Measurements from ENCODE around the gene MINAR1. TPM values are rescaled to one million over a fixed set of nuclear protein-coding genes. Genes with fewer than 3 reads are reported as not detected.

The MINAR1 gene
- polyA plus RNA-seq, 1 of the 3 experiments (the other 2 are of a cell fraction): 0.35 TPM

DNA sequence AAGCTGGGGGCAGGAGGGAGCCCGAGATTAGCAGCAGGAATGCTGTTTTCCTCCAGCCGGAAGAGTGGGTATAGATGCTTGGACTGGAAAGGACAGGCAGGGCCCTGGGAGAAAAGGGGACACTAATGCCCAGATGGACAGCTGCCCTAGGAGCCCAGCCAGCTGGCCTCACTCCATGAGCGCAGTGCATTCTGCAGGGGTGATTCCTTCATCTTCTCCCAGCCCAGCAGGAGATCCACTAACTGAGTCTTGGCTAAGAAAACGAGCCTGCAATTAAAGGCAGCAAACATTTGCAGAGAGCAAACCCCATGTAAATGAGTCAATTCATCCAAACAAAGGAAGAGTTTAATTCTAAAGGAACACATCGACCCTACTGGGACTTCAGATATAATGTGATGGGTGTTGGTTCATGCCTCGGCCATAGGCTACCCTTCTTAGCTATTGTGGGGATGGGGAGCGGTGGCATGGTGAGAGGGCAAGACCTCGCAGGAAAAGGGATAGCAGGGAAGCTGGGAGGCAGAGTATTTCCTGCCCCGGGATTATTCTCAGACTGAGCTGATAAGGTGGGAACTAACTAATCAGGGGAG, 13.3 kb upstream of the MINAR1 start:
- CTCF ChIA-PET: interaction anchor here (1.0 to 5.5 kb wide), 4 partner anchors 12 to 79 kb away, joined by 3 to 27 read pairs (median 6); partner anchors contain the start of gene MINAR1

More for the DNA sequence above, 13.3 kb upstream of the MINAR1 start:
- POLR2A ChIA-PET: no interaction called here
- TF ChIP-seq TEAD4 (IDR thresholded peaks at IDR 0.05; ENCODE audit: borderline replicate concordance, insufficient read depth) (no peak), FOXJ3 (CRISPR knock-in tag; IDR thresholded peaks at IDR 0.05) (no peak), EZH2phosphoT487 (IDR thresholded peaks at IDR 0.05; ENCODE audit: borderline replicate concordance, low read depth) (no peak), SMC3 (IDR thresholded peaks at IDR 0.05; ENCODE audit: low read depth, low read length) (no peak), MEF2A (IDR thresholded peaks at IDR 0.05; ENCODE audit: borderline replicate concordance, low read depth) (no peak), FOXM1 (IDR thresholded peaks at IDR 0.05; ENCODE audit: low read depth) (no peak), YY1 (IDR thresholded peaks at IDR 0.05; ENCODE audit: low read depth) (no peak), NRF1 (IDR thresholded peaks at IDR 0.05; ENCODE audit: low read depth, low read length) (no peak), EP300 (IDR thresholded peaks at IDR 0.05; ENCODE audit: borderline replicate concordance in 1 of 2, low read depth in 1 of 2, low read length in 1 of 2) (no peak), CHD2 (IDR thresholded peaks at IDR 0.05; ENCODE audit: low read length, partially characterized antibody) (no peak), SIN3A (IDR thresholded peaks at IDR 0.05; ENCODE audit: borderline replicate concordance, low read depth, low read length) (no peak), JUND (IDR thresholded peaks at IDR 0.05) (no peak), POLR2AphosphoS5 (IDR thresholded peaks at IDR 0.05; ENCODE audit: low read depth, low read length) (no peak)
- TF ChIP-seq, protein P1, sequence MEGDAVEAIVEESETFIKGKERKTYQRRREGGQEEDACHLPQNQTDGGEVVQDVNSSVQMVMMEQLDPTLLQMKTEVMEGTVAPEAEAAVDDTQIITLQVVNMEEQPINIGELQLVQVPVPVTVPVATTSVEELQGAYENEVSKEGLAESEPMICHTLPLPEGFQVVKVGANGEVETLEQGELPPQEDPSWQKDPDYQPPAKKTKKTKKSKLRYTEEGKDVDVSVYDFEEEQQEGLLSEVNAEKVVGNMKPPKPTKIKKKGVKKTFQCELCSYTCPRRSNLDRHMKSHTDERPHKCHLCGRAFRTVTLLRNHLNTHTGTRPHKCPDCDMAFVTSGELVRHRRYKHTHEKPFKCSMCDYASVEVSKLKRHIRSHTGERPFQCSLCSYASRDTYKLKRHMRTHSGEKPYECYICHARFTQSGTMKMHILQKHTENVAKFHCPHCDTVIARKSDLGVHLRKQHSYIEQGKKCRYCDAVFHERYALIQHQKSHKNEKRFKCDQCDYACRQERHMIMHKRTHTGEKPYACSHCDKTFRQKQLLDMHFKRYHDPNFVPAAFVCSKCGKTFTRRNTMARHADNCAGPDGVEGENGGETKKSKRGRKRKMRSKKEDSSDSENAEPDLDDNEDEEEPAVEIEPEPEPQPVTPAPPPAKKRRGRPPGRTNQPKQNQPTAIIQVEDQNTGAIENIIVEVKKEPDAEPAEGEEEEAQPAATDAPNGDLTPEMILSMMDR (IDR thresholded peaks at IDR 0.05): no peak
- TF ChIP-seq, protein P2, sequence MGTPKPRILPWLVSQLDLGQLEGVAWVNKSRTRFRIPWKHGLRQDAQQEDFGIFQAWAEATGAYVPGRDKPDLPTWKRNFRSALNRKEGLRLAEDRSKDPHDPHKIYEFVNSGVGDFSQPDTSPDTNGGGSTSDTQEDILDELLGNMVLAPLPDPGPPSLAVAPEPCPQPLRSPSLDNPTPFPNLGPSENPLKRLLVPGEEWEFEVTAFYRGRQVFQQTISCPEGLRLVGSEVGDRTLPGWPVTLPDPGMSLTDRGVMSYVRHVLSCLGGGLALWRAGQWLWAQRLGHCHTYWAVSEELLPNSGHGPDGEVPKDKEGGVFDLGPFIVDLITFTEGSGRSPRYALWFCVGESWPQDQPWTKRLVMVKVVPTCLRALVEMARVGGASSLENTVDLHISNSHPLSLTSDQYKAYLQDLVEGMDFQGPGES (IDR thresholded peaks at IDR 0.05; ENCODE audit: low read depth, low read length): no peak
- TF ChIP-seq, protein P3, sequence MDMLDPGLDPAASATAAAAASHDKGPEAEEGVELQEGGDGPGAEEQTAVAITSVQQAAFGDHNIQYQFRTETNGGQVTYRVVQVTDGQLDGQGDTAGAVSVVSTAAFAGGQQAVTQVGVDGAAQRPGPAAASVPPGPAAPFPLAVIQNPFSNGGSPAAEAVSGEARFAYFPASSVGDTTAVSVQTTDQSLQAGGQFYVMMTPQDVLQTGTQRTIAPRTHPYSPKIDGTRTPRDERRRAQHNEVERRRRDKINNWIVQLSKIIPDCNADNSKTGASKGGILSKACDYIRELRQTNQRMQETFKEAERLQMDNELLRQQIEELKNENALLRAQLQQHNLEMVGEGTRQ (IDR thresholded peaks at IDR 0.05; ENCODE audit: borderline replicate concordance, low read depth, low read length): no peak
- TF ChIP-seq, protein P4, sequence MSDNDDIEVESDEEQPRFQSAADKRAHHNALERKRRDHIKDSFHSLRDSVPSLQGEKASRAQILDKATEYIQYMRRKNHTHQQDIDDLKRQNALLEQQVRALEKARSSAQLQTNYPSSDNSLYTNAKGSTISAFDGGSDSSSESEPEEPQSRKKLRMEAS (IDR thresholded peaks at IDR 0.05; ENCODE audit: low read depth): no peak
- TF ChIP-seq, protein P5, sequence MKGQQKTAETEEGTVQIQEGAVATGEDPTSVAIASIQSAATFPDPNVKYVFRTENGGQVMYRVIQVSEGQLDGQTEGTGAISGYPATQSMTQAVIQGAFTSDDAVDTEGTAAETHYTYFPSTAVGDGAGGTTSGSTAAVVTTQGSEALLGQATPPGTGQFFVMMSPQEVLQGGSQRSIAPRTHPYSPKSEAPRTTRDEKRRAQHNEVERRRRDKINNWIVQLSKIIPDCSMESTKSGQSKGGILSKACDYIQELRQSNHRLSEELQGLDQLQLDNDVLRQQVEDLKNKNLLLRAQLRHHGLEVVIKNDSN (IDR thresholded peaks at IDR 0.05; ENCODE audit: borderline replicate concordance, low read depth): no peak
- no peak overlapping the region for H3K4me3 ChIP-seq (ENCODE audit: low read depth in 2 of 2, low read length in 1 of 2)
- no peaks in the 10 kb centered on the region for H3K79me2 ChIP-seq (ENCODE audit: insufficient read depth)
- no peaks in the 10 kb centered on the region for H3F3A ChIP-seq (replicated peaks; ENCODE audit: insufficient read depth)
- no peak overlapping the region for H3K4me2 ChIP-seq
- H3K9me3 ChIP-seq: no peaks in the 10 kb centered on the region
- H3K9ac ChIP-seq: no peak overlapping the region
- H3K27me3 ChIP-seq (ENCODE audit: insufficient read depth): no peaks in the 10 kb centered on the region
- H2AFZ ChIP-seq (ENCODE audit: low read depth): no peak overlapping the region
- no peaks in the 10 kb centered on the region for H4K20me1 ChIP-seq (ENCODE audit: insufficient read depth)
- no peaks in the 10 kb centered on the region for H3K9me2 ChIP-seq
- no peaks in the 10 kb centered on the region for H3K36me3 ChIP-seq (replicated peaks in 1 of 2; ENCODE audit: control insufficient read depth in 1 of 2, insufficient read depth in 2 of 2, low read length in 1 of 2)
- WGBS (ENCODE audit: low lambda C conversion rate): 87% methylated on average over 8 of the region's 9 CpGs
- H3K4me1 ChIP-seq (ENCODE audit: control insufficient read depth in 1 of 2, insufficient read depth in 2 of 2, low read depth in 1 of 2, low read length in 1 of 2): no peaks in the 10 kb centered on the region; a peak in 1 of 4 replicates
- no peak for DNase-seq
- no peak overlapping the region for H3K27ac ChIP-seq (ENCODE audit: low read depth in 2 of 2, low read length in 1 of 2)
